ENCODE results near the gene TMEM184A.
"Not testable (repeated sequence)": the region's sequence is repeated elsewhere in the genome, so short reads cannot be mapped to it uniquely, and the experiment has no call there.

TMEM184A gene

GRCh38 chr7:1520539-1521234 is 35.3 kb downstream of the TMEM184A start:
- DNase-seq = no peak

DNA sequence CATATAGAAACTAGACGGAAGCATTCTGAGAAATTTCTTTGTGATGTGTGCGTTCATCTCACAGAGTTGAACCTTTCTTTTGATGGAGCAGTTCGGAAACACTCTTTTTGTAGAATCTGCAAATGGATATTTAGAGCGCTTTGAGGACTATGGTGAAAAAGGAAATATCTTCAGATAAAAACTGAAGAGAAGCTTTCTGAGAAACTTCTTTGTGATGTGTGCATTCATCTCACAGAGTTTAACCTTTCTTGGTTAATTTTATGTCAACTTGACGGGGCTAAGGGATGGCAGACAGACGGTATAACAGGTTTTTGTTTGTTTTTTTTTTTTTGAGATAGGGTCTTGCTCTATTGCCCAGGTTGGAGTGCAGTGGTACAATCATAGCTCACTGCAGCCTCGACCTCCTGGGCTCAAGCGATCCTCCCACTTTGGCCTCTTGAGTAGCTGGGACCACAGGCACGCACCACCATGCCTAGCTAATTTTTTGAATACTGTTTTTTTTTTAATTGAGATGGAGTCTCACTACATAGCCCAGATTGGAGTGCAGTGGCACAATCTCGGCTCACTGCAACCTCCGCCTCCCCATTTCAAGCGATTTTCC is 36.6 kb downstream of the TMEM184A start:
- DNase-seq = not testable (repeated sequence)

DNA sequence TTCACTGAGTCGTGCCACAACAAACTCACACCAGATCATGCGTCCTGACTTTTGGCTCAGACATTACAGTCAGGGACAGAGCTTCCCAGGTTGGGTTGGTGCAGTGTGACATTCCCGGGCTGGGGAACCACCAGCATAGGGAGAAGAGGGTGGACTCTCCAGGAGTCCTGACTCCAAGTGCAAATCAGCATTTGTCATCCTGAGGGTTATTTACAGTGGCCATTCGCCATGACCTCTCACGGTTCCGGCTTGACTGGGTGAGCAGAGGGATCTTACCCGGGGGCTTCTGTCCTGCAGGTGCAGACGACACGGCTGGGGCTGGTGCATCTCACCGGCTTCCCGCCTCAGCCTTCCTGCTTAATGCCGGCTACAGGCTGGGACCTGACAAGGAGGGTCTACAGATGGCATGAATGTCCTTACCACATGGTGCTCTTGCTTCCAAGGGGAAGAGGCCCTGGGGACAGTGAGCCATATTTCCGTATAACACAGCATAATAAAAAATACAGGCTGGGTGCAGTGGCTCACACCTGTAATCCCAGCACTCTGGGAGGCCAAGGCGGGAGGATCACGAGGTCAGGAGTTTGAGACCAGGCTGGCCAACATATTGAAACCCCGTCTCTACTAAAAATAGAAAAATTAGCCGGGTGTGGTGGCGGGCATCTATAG is 39.3 kb downstream of the TMEM184A start:
- DNase-seq = no peak

DNA sequence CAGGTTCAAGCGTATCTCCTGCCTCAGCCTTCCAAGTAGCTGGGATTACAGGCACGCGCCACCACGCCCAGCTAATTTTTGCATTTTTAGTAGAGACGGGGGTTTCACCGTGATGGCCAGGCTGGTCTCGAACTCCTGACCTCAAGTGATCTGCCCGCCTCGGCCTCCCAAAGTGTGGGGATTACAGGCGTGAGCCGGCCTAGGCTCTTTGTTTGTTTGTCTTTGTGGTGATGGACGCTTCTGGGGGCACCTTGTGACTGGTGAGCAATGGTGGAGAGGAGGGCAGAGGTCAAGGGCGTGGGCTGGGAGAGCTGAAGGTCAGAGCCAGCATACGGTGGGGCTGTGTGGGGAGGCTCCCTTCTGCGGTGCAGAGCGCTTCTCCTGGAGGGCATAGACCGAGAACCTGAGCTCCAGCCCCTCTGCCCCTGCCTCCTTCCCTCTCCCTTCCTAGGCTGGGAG is 40.5 kb downstream of the TMEM184A start:
- not testable (repeated sequence) for DNase-seq

DNA sequence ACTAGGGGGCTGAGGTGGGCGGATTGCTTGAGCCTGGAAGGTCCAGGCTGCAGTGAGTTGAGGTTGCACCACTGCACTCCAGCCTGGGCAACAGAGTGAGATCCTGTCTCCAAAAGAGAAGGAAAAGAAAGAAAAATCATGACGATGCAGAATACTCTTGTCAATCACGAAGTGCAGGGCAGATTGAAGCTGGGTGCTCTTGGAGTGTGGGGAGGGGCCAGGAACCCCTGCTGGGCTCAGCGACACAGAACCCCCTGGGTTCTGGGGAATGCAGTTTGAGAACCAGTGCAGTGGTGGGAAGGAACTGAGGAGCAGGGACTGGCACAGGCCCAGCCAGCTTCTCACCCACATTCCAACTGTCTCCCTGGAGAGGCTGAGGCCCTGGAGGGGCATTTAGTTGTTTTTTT is 41.0 kb downstream of the TMEM184A start:
- DNase-seq = no peak

DNA sequence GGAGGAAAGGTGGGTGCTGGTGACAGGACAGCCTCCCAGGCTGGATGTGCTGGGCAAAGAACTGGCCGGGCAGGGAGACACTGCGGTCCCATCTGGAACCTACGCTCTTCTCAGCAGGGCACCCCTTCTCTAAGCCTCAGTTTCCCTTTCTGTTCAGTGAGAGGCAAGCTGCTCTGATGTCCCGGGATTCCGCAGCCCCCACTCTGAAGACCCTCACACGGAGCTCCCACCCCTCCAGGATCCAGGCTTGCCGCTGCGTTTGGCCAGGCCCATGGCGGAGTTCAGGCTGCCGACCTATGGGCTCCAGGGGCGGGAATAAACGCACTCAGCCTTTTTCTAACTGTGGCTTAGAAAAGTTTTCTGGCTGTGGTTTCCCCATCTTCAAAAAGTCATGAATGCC is 41.6 kb downstream of the TMEM184A start:
- no peak for DNase-seq

- no peak for DNase-seq
These were observed 42.3 kb downstream of the TMEM184A start for GRCh38 chr7:1513657-1514095.

GRCh38 chr7:1512781-1513656 is 43.0 kb downstream of the TMEM184A start:
- no peak for DNase-seq

DNA sequence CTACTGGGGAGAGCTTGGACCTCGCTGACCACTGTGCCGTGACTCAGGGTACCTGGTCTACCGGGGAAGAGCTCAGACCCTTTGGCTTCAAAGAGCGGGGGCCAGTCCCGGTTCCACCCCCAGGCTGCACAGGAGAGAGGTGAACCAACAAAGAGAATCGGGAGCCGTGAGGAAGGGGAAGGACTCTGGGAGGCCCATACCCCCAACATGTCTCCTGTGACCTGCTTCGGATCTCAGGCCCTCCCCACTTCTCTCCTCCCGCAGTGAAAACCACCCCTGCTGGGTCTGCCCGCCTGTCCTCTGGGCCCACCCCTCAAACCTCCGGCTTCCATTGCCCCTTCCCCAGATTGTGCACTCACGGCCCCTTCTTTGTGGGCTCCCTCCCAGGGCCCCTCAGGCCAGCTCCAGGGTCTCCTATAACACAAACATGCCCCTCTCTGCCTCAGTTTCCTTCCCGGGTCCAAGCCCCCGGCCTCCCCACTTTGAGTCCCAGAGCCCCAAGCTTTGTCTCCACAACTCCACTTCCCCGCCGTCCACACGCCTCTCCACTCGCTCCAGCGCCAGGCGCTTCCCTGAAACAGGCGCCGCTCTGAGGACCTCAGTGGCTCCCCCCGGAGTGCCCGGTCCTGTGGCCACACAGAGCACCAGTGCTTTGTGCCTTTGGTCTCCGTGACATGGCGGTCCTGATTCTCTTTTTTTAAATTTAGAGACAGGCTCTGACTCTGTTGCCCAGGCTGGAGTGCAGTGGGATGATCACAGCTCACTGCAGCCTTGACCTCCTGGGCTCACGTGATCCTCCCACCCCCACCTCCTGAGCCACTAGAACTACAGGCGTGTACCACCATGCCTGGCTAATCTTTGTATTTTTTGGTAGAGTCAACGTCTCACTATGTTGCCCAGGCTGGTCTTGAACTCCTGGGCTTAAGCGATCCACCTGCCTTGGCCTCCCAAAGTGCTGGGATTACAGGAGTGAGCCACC is 44.3 kb downstream of the TMEM184A start:
- DNase-seq = no peak

GRCh38 chr7:1510780-1511154 is 45.2 kb downstream of the TMEM184A start:
- DNase-seq = no peak

DNA sequence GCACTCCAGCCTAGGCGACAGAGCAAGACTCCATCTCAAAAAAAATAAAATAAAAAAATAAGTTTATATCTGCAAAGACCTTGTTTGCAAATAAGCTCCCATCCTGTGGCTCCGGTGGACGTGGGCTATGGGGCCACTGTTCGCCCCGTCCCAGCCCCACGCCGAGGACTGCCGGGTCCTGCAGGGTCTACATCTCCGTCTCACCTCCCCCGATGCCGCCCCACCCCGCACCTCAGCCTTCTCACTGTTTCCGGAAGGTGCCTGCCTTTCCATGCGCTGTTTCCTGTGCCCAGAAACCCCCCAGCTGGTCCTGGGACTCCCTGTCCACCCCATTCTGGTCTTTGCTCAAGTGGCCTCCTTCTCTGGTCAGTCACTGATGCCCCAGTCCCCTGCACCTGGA is 46.8 kb downstream of the TMEM184A start:
- DNase-seq = no peak

- no peak for DNase-seq
These were observed 47.7 kb downstream of the TMEM184A start for GRCh38 chr7:1508277-1508758.

DNA sequence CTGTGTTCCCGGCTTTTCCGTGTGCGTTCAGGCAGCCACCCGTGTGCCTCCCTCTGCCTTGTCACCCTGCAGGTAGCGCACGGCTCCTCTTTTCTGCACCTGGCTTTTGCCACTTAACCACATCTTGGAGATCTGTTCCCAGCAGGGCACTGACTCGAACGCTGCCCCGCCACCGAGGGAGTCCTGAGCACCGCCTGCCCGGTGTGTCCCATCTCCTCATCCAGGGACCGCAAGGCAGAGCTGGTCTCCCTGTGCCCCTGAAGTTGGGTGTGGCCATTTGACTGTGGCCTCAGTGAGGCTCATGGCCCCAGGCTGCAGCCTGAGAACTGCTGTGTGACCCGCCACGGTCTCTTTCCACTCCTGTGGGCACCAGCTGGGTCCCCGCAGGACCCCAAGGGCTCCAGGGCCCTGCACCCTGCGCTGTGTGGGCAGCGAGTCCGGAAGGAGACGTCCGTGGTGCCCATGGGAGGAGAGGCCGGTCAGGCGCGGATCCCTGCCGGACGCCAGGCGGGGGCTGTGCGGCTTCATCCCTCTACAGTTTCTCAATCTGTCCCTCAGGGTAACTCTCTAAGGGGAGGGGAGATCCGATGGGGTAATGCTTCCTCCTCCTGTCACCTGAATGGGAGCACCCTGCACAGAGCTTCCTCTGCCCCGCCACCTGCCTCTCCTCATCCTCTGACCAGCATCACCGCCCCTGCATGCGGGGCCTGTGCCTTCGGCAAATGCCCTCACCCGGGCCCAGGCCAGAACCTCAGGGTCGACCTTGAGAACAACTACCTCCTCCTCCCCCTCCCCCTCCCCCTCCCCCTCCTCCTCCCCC is 50.1 kb downstream of the TMEM184A start:
- DNase-seq = peak in 1 of 2 experiments; percentile 31

GRCh38 chr7:1503816-1504775 is 51.9 kb downstream of the TMEM184A start, which contains the start of gene INTS1:
Gene INTS1 (minus strand): TSS chr7:1504389. CDS start chr7:1503960, 429 bp downstream.
- peak; percentile 95 to 96 for DNase-seq

DNA sequence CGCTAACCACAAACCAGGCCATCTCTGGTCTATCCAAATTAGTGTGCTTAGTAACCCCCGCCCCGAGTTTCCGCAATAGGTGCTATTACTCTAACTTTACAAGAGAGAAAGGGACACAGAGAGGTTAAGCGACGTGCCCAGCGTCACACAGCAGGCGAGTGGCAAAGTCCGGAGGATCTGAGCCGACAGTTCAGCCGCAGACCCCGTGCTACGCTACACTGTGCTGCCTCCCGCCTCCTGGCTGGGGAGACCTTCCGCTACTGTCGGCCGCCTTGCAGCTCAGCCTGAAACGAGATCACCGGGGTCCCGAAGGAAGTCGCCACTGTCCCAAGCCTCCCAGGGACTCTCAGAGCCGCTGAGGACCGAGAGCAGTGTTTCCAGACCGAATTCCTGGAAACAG is 52.6 kb downstream of the TMEM184A start:
- DNase-seq = no peak

GRCh38 chr7:1502845-1503244 is 53.2 kb downstream of the TMEM184A start:
- DNase-seq = no peak

GRCh38 chr7:1501487-1502270 is 54.3 kb downstream of the TMEM184A start:
- DNase-seq = no peak

DNA sequence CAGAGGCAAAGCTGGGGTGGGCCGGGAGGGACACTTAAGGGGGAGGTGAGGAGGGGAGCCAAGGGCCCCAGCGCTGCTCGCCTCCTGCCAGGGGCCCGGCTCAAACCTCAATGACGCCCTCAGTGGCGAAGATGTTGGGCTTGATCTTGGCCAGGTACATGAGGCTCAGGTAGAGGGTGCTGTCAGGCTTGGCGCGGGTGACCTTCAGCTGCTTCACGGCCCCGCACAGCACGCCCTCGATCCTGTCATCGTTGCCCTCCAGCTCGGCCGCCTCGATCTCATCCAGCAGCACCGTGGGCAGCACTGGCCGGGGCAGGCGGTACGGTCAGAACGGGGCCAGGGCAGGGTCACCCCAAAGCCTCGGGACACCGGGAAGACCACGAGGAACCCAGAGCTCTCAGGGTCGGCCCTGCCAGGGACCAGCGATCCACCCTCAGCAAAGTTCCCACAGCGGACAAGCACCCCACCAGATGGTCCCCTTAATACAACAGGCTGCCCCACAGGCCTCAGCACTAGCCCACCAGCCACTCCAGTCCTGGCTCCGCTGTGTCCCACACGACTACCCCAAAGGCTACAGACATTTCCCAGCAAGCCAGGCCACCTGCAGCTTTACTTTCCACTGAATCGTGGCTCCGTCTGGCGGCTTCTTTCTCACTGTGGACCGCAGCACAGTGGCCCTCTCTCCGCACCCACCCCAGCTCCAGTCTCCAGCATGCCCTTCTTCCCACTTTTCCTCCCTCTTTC is 55.8 kb downstream of the TMEM184A start:
- DNase-seq = no peak
